Sigmoid colon (tissue), 7 donors: Measurements from ENCODE around the gene MBOAT1. TPM values are rescaled to one million over a fixed set of nuclear protein-coding genes. Genes with fewer than 3 reads are reported as not detected.
A peak's percentile ranks its signal among the peaks of the same experiment; 100 is the strongest.

Source experiments
- DNase-seq: peaks from one replicate; pipeline ENCODE4 v3.0.0-alpha.2; 2019
- H3K27ac ChIP-seq, 4 donors: fragments of 200-600 bp; sonication (generic); one replicate each; pipeline ENCODE4 v1.5.1; 2016 to 2019; ENCODE audit warnings: mild to moderate bottlenecking in 1 of 4
- H3K27me3 ChIP-seq, 3 donors: fragments of 200-600 bp; sonication (generic); one replicate each; pipeline ENCODE4 v1.5.1; 2019; ENCODE audit warnings: mild to moderate bottlenecking in 1 of 3
- H3K36me3 ChIP-seq, 4 donors: fragments of 200-600 bp; sonication (generic); one replicate each; pipeline ENCODE4 v1.5.1; 2016 to 2019
- H3K4me1 ChIP-seq, 4 donors: fragments of 200-600 bp; sonication (generic); one replicate each; pipeline ENCODE4 v1.5.1; 2017 to 2019
- H3K4me3 ChIP-seq, 4 donors: fragments of 200-600 bp; sonication (generic); one replicate each; pipeline ENCODE4 v1.5.1; 2017 to 2019; ENCODE audit warnings: mild to moderate bottlenecking in 2 of 4, moderate library complexity in 1 of 4
- H3K9me3 ChIP-seq, 4 donors: fragments of 200-600 bp in 3 of 4; sonication (generic) in 3 of 4; one replicate each; pipeline versions ENCODE4 v1.5.1 to v1.6.1; 2013 to 2019
- EP300 ChIP-seq, 4 donors: sonication (generic); formaldehyde crosslinking; IDR thresholded peaks; one replicate each; pipeline ENCODE4 v1.6.1; 2017; ENCODE audit warnings: antibody characterized with exemption in 4 of 4
- POLR2A ChIP-seq, 2 donors: fragments of 450-650 bp; IDR thresholded peaks; one replicate each; pipeline ENCODE4 v1.6.1; 2016; ENCODE audit warnings: antibody characterized with exemption in 2 of 2, mild to moderate bottlenecking in 2 of 2, moderate library complexity in 2 of 2
- POLR2AphosphoS5 ChIP-seq, 4 donors: sonication (generic); formaldehyde crosslinking; IDR thresholded peaks; one replicate each; pipeline ENCODE4 v1.6.1; 2017; ENCODE audit warnings: antibody characterized with exemption in 4 of 4
- WGBS, 2 donors: extraction: QIAGEN DNeasy Blood & Tissue Kit; methylation state at CpG; one replicate each; pipeline ENCODE4 v1.1.7; 2013; 5-methylcytosine and 5-hydroxymethylcytosine counted together
- intact Hi-C: fragments of 100-400 bp; cut with DNase I; formaldehyde crosslinking; loops from one replicate; pipeline ENCODE4 v1.15.1; 2023
- polyA plus RNA-seq, 3 donors: library from polyadenylated mRNA; stranded (reverse); fragments of 200-250 nt; gene quantifications; one replicate each; pipeline ENCODE4 v1.2.3, GENCODE V29; 2013
- total RNA-seq, 4 donors: library from RNA; depleted of rRNA; stranded (reverse); fragments of >200 nt; gene quantifications; one replicate each; pipeline ENCODE4 v1.1.0, GENCODE V29; 2016
- TF ChIP-seq, protein P1 (sequence below), 4 experiments: fragments of 450-650 bp in 3 of 4; fragments of 200-600 bp in 1 of 4; IDR thresholded peaks; one replicate each; pipeline ENCODE4 v1.5.1; 2016 to 2019; ENCODE audit warnings: antibody characterized with exemption in 4 of 4, mild to moderate bottlenecking in 3 of 4, moderate library complexity in 2 of 4
- donor health status: healthy with polysubstance abuse.
- donor health status: Bipolar disorder and iron deficiency.
- donor health status: healthy.

Gene MBOAT1
- total and polyA plus RNA-seq, 7 donors: 2.4 to 16.6 (median 10.7) TPM

DNA sequence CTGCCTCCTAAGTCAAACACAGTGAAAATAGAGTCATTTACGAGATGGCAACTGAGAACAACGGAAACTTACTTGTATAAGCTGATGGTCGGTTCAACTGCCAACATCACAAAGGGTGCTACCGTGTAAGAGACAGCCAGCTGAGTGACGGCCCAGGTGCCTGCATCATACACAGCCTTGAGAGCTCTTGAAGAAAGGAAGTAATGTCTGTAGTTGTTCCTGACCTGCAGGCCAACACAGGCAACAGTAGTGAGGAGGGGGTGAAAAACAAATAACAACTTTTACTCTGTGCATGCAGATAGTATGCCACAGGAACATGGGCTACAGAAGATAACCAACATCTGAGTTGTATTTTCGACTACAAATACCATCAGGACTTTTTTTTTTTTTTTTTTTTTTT is 102.7 kb downstream of the MBOAT1 start:
- H3K4me1 ChIP-seq: peaks cover 0 to 17% (median 10%) of the 10 kb centered on the region in 4 donors
- H3K36me3 ChIP-seq: peaks cover 0 to 47% (median 8%) of the 10 kb centered on the region in 4 donors
- H3K27me3 ChIP-seq: no peaks in the 10 kb centered on the region
- 80 to 81% methylated on average over 6 of the region's 6 CpGs for WGBS, 2 donors
- H3K4me3 ChIP-seq: no peak overlapping the region
- intact Hi-C loops: no loop called here
- no peaks in the 10 kb centered on the region for H3K9me3 ChIP-seq
- TF ChIP-seq, protein P1, sequence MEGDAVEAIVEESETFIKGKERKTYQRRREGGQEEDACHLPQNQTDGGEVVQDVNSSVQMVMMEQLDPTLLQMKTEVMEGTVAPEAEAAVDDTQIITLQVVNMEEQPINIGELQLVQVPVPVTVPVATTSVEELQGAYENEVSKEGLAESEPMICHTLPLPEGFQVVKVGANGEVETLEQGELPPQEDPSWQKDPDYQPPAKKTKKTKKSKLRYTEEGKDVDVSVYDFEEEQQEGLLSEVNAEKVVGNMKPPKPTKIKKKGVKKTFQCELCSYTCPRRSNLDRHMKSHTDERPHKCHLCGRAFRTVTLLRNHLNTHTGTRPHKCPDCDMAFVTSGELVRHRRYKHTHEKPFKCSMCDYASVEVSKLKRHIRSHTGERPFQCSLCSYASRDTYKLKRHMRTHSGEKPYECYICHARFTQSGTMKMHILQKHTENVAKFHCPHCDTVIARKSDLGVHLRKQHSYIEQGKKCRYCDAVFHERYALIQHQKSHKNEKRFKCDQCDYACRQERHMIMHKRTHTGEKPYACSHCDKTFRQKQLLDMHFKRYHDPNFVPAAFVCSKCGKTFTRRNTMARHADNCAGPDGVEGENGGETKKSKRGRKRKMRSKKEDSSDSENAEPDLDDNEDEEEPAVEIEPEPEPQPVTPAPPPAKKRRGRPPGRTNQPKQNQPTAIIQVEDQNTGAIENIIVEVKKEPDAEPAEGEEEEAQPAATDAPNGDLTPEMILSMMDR (IDR thresholded peaks at IDR 0.05): no peak
- peak; percentile 75 for DNase-seq
- H3K27ac ChIP-seq: peak overlapping the region in 1 of 4 donors; percentile 28

DNA sequence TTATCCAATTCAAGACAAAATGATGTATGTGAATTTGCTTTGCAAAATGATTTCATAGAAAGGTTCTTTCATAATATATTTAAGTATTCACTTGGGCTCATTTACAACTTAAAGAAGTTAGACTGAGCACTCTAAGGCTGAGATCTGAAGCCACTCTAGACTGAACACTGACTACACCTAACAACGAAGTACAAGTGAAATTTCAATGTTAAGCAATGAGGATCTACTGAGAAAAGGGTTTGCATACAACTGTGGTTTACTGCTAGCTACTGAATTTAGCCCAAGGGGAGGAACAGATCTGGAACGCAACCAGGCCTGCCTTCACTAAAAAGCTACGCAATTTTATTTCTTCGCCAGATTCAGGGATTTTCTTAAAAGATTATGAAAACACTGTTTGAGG is 106.4 kb downstream of the MBOAT1 start:
- intact Hi-C loops: no loop called here
- no peak overlapping the region for H3K27ac ChIP-seq
- TF ChIP-seq, protein P1 (IDR thresholded peaks at IDR 0.05): no peak
- TF ChIP-seq POLR2AphosphoS5 (IDR thresholded peaks at IDR 0.05): no peak
- no peak for TF ChIP-seq POLR2A (IDR thresholded peaks at IDR 0.05)
- no peak for TF ChIP-seq EP300 (IDR thresholded peaks at IDR 0.05)
- H3K27me3 ChIP-seq: no peaks in the 10 kb centered on the region
- no peaks in the 10 kb centered on the region for H3K9me3 ChIP-seq
- 94 to 97% methylated on average over 4 of the region's 4 CpGs for WGBS, 2 donors
- H3K4me1 ChIP-seq: peaks cover 0 to 17% (median 10%) of the 10 kb centered on the region in 4 donors
- peaks cover 0 to 46% (median 8%) of the 10 kb centered on the region in 4 donors for H3K36me3 ChIP-seq
- no peak overlapping the region for H3K4me3 ChIP-seq
- no peak for DNase-seq

DNA sequence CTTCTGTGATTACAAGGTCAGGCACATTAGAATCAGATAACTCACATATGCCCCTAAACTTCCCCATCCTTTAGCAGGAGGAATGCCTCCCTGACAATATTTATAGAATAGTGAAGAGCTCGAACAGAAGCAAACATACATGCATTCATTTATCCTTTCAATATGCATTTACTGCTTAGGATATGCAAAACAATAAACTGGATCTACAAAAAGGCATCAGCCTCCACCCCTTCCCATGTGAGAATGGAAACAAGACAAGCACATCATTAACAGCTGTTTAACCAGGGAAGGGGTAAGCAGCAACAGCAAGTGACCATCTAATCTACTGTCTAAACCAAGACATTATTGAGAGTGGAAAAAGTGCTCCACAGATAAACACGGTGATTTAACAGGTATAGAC is 107.6 kb downstream of the MBOAT1 start:
- H3K4me3 ChIP-seq: no peak overlapping the region
- WGBS, 2 donors: 83 to 94% methylated on average over 2 of the region's 2 CpGs
- no peaks in the 10 kb centered on the region for H3K9me3 ChIP-seq
- TF ChIP-seq POLR2A (IDR thresholded peaks at IDR 0.05) (no peak), EP300 (IDR thresholded peaks at IDR 0.05) (no peak), POLR2AphosphoS5 (IDR thresholded peaks at IDR 0.05) (no peak)
- TF ChIP-seq, protein P1 (IDR thresholded peaks at IDR 0.05): no peak
- peaks cover 0 to 16% (median 10%) of the 10 kb centered on the region in 4 donors for H3K4me1 ChIP-seq
- intact Hi-C loops: no loop called here
- DNase-seq: no peak
- peaks cover 0 to 47% (median 8%) of the 10 kb centered on the region in 4 donors for H3K36me3 ChIP-seq
- no peaks in the 10 kb centered on the region for H3K27me3 ChIP-seq
- no peak overlapping the region for H3K27ac ChIP-seq

DNA sequence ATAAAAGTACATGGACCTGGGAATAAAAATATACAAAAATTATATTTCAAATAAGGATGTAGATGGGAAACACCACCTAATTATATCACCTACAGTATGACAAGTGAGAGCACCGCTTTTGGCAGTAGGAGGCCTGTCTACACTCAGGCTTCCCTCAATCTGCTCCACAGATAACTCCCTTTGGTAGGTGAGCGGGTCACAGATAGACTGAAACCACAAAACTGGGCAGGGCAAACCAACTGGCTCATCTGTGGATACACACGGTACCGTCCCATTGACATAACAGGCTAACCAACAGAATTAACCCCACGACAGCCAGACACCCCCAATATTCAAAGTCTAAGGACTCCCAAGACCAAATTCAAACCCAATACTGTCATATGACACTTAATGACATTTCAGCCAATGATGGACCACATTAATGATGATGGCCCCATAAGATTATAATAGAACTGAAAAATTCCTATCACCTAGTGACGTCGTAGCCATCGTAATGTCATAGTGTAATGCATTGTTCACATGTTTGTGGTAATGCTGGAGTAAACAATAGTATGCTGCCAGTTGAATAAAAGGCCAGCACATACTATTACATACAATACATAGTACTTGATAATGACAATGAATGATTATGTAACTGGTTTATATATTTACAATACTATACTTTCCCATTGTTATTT is 109.7 kb downstream of the MBOAT1 start:
- H3K36me3 ChIP-seq: peaks cover 0 to 29% (median 3%) of the 10 kb centered on the region in 4 donors
- no peaks in the 10 kb centered on the region for H3K9me3 ChIP-seq
- H3K4me1 ChIP-seq: peaks cover 0 to 16% (median 16%) of the 10 kb centered on the region in 4 donors
- no peak overlapping the region for H3K27ac ChIP-seq
- TF ChIP-seq POLR2AphosphoS5 (IDR thresholded peaks at IDR 0.05): no peak
- TF ChIP-seq POLR2A (IDR thresholded peaks at IDR 0.05): no peak
- H3K27me3 ChIP-seq: no peaks in the 10 kb centered on the region
- 91 to 92% methylated on average over 8 of the region's 8 CpGs for WGBS, 2 donors
- DNase-seq: no peak
- no peak overlapping the region for H3K4me3 ChIP-seq
- intact Hi-C loops: no loop called here

DNA sequence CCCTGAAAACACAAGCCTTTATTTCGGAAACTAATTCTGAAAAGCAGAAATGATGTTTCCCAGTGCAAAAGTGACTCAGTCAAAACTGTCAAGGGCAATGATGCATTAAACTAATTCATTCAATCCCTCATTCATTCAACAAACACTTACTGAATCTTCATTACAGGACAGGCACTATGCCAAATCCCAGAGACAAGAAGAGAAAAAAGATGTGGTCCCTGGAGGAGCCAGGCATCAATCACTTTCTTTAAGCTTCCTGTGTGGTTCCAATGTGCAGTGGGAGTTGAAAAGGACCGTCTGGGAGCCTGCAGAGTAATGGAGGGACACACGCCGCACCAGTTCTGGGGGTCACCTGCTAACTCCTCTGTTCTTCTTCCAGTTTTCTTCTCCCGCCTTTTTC is 113.1 kb downstream of the MBOAT1 start:
- H3K36me3 ChIP-seq: peaks cover 0 to 14% (median 0%) of the 10 kb centered on the region in 4 donors

More for the DNA sequence above, 113.1 kb downstream of the MBOAT1 start:
- H3K27ac ChIP-seq: peak overlapping the region in 2 of 4 donors; percentile 54 to 68
- H3K4me3 ChIP-seq: no peak overlapping the region
- H3K4me1 ChIP-seq: peaks cover 0 to 20% (median 18%) of the 10 kb centered on the region in 4 donors
- 92 to 96% methylated on average over 5 of the region's 5 CpGs for WGBS, 2 donors
- no peak for DNase-seq
- intact Hi-C loops: loop anchor here (10.0 kb wide), 1 partner anchor 306 kb away; the partner anchor contains the start of gene E2F3
- TF ChIP-seq, protein P1 (IDR thresholded peaks at IDR 0.05): no peak
- TF ChIP-seq EP300 (IDR thresholded peaks at IDR 0.05) (no peak), POLR2AphosphoS5 (IDR thresholded peaks at IDR 0.05) (no peak), POLR2A (IDR thresholded peaks at IDR 0.05) (no peak)
- H3K27me3 ChIP-seq: no peaks in the 10 kb centered on the region
- no peaks in the 10 kb centered on the region for H3K9me3 ChIP-seq
